Ramos (cell line): ENCODE results near the gene STK40.

Experiments
- in situ Hi-C: fragments of 300-500 bp; cut with MboI; formaldehyde crosslinking; loops from one replicate; pipeline ENCODE4 v1.14.3; 2022; ENCODE audit warnings: low sequenced_read_pairs; ENCODE audit not compliant: unreplicated experiment

The STK40 gene

GRCh38 chr1:36295390-36295789 lies 90.3 kb downstream of the STK40 start:
- in situ Hi-C loops = no loop called here
